GM21825 (cell line): Measurements from ENCODE around the gene SORCS2.

Experiments used
- ATAC-seq: cut with Tn5 transposase; IDR thresholded peaks from one replicate; pipeline ENCODE4 v1.9.1; 2021; ENCODE audit warnings: mild to moderate bottlenecking, moderate library complexity; ENCODE audit not compliant: unreplicated experiment

SORCS2 gene

DNA sequence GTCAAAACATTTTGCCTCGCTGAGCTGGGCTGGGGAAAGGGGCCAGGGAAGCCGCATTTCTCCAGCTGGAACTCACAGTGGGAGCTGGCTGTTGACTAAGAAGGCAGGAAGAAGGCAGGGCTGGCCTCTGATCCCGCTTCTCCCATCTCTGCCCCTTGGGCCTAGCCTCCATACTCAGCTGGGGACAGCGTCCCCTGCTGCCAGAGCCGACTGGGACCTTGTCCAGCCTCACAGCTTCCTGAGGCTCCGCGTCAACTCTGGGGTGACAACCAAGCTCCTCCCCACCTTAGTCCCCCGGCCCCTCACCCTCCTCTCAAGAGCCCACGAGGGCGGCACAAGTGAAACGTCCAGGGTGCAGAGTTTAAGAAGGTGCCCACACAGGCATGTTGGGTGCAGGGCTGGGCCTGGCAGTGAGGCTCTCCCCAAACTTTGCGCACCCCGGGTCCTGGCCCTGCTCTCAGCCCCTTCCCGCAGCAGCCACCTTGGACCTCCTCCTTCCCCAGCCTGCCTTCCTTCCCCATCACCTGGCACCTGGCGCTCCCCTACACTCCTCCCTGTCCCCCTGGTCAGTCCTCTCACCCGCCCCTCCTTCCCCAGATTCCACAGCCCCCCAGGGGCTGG, 141.6 kb downstream of the SORCS2 start:
- ATAC-seq, result no peak

DNA sequence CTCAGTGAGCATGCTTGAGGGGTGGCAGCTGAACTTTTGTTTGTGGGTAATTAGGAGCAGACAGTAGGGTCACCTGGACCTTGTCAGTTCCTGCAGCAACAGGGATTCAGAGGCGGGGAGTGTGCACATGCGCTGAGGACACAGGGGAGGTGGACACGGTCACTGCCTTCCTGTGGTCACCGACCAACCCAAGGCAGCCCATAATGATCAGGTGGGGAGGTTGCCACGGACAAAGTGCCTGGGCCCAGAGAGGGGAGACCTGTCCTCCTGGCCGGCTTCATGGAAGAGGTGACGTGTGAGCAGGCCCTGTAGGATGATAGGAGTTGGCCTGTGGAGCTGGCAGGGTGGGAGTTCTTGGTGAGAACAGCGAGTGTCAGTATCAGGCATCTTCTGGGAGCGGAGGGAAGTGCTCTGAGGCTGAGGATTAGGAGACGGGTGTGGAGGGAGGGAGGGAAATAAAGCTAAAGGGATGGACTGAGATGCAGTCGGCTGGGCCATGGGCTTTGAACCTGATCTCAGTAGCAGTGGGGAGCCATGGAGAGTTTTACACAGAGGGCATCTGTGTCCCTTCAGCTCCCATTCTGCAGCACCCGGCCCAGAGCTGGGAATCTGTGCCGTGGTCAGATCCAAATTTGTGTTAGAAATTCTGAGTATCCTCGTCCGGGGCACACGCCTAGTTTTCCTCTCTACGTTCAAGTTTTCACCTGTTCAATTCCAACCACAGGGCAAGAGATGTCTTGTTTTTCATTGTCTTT, 142.4 kb downstream of the SORCS2 start:
- no peak for ATAC-seq

DNA sequence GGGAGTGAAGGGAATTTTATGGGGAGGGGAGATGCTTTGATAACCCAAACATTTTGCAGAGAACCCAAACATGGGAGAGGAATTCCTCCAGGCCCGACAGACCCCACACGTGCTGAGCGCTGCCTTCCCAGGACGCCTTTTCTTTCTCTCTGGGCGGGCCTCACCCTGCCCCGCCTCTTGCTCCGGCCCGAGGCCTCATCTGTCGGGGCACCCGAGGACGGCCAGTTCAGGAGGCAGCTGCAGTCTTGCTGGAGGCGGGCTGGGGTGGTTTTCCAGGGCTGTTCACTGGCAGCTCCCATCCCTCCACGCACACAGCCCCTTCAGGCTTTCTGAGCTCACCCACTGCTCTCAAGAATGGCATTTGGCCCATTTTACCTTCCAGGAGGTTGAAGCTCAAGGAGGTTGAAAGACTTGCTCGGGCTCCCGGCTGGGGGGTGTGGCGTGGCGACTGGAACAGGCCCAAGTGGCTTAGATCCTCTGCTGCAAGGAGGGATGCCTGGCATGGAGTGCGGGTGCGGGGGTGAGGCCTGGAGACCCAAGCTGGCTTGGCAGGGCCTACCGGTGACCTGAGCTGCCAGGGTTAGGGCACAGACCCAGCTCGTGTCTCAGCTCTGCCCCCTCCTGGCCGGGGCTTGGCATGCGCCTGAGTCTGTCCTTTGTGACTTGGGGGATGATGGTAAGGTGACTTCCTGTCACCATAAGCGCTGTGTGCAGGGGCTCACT, 143.2 kb downstream of the SORCS2 start:
- ATAC-seq, result no peak

GRCh38 chr4:7336067-7336569, 143.8 kb downstream of the SORCS2 start:
- ATAC-seq, result no peak

GRCh38 chr4:7336732-7337131, 144.4 kb downstream of the SORCS2 start:
- ATAC-seq, result no peak

DNA sequence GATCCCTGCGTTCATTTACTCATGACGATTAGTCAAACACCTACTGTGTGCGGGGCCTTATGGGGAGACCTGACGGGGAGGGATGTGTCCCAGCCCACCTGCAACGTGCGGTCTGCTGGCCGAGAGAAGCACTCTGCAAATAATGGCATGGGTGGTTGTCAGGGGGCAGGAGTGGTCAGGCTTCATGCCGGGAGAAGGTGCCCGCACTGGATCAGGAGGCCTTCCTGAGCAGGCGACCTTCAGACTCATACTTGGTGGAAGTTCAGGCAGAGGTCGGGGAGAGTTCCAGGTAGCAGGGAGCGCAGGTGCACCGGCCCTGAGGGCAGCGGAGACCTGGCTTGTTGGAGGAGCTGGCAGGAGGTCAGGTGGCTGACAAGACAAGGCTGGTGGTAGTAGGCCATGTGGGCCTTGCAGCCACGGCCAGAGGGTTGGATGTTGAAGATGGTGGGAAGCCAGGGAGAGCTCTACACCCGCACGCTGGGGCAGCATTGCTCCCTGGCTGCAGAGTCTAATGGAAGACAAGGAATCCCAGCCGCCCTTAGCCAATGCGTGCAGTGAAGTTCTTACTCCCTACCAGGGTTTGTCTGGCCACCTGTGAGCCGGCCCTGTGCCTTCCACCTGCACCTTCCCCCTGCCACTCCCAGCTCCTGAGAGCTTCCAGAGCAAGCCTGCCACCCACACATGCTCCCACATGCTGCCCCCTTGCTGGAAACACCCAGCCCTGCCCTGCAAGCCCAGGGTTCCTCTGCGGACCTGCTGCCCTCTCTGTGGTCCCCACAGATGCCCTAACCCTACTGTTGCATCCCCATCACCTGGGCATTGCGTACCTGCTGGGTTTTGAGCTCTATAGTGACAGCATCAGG, 145.1 kb downstream of the SORCS2 start:
- ATAC-seq, result no peak

DNA sequence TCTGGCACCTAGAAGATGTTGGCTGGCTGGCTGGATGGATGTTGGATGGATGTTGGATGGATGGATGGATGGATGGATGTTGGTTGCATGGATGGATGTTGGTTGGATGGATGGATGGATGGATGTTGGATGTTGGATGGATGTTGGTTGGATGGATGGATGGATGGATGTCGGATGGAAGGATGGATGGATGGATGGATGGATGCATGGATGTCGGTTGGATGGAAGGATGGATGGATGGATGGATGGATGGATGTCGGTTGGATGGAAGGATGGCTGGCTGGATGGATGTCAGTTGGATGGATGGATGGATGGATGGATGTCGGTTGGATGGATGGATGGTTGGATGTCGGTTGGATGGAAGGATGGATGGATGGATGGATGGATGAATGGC, 145.7 kb downstream of the SORCS2 start:
- no peak for ATAC-seq

DNA sequence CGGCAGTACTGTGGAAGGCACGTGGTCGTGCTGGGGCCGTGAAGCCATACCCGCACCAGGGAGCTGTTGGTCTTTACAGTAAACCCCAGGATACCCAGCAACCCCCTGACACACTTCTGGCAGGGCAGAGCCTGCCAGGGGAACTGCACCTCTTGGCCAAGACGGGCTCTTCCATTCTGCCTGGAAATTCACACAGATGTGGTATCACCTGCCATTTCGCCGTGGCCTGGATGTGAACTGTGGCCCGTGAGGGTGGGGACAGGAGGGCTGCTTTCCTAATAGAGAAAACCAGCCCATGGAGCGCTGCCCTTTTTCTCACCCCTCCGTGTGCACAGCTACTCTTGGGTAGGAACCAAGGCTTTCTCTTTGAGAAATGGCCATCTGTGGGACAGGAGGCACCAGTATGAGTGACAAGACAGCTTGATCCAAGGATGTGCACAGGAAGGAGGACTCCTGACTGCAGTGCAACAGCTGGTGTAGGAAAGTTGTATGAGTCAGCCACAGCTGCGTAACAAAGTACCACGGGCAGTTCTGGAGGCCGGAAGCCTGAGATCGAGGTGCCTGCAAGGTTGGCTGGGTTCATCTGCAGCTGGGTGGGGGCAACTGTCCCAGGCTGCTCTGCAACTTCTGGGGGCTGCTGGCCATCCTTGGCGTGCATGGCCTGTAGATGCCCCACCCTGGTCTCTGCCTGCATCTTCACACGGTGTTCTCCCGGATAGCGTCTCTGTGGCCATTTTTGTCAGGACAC, 146.7 kb downstream of the SORCS2 start:
- no peak for ATAC-seq

DNA sequence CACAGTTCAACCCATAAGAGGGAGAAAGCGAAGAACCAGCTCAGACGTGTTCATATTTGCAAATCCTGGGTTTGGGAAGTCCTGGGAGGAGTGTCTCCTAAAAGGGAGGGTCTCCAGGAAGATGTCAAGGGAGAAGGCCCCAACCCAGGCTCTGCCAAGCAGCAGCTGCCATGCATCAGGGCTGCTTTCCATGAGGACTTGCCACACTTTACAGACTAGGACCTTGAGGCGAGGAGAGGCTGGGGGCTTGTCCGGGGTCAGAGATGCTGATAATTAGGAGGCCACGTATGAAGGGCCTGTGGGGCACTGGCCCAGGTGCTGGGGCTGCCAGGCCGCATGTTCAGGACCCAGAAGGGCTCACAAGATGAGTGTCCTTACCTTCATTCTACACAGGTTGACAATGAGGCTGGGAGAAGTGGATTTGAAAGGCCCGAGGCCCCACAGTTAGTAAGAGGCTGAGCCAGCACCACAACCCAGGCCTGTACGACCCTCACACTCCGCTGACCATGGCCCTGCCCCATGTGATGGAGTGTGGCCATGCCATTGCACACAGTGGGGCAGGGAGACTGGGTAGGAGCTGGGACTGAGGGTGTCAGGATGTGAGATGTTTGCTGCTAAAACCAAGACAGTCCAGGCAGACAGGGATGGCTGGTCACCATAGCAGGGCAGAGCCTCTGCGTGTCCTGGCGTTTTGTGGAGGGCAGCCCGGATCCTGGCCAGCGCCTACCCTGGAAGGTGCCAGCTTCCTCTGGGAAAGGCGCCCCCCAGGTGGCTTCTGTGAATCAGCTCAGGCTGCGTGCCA, 147.6 kb downstream of the SORCS2 start:
- ATAC-seq, result no peak

DNA sequence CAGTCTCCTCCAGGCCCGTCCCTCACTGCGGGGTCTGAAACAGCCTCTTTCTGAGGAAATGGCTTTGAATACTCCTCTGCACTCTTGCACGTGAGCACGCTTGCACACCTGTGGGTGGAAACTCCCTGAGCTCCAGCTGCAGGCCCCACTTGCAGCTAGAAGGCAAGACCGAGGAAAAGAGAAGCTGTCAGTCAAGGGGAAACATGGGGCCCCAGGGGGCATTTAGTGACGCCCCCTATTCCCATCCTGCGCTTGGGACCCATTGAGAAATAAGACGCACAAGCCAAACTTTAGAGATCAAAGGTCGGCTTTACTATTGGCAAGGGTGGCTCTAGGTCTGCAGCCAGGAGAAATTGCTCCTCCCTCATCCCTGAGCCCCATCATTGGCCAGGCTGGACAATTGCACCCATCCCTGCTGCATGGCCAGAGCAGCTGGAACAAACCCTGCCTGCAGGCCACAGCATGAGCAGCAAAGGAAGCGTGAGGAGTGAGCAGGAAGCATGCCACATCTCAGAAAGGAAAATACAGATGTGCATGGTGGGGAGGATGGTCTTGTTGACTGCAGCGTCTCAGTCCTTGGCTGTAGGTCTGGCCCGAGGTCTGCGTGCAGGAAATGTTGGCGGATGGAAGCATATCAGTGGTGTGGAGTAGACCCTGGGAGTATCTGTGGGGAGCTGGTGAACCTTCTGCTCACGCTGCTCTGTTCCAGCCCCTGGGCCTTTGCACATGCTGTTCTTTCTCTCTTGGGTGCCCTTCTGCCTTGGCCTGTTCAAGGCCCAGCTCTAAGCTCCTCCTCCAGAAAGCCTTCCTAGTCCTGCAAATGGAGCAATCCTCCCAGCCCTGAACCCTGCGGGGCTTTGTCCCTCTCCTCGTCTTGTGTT, 148.5 kb downstream of the SORCS2 start:
- no peak for ATAC-seq

GRCh38 chr4:7341491-7342222, 149.3 kb downstream of the SORCS2 start:
- ATAC-seq, result no peak

GRCh38 chr4:7342223-7343080, 150.1 kb downstream of the SORCS2 start:
- ATAC-seq, result no peak

DNA sequence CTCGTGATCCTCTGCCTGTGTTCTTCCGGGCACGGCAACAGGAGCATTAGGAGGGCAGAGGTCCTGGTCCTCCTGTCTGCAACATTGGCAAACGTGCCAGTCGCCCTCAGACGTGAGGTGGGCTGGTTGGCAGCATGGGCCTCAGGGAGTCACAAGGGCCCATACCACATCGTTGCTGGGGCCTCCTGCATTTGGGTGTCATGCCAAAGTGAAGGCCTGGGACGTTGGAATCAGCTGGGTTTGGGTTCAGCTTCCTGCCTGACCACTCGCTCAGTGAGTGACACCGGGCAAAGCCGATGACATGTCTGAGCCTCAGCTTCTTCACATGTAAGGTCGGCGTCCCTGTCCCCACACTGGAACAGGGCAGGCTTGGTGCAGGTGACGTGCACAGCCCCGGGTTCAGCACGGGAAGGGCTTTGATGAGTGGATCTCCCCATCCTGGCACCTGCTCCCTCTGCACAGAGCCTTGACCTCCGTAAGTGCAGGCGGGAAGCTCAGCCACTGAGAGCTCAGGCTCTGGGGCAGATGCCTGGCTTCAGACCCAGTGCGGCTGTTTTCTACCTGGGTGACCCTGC, 150.8 kb downstream of the SORCS2 start:
- ATAC-seq, result no peak

GRCh38 chr4:7343950-7344349, 151.6 kb downstream of the SORCS2 start:
- ATAC-seq, result no peak

DNA sequence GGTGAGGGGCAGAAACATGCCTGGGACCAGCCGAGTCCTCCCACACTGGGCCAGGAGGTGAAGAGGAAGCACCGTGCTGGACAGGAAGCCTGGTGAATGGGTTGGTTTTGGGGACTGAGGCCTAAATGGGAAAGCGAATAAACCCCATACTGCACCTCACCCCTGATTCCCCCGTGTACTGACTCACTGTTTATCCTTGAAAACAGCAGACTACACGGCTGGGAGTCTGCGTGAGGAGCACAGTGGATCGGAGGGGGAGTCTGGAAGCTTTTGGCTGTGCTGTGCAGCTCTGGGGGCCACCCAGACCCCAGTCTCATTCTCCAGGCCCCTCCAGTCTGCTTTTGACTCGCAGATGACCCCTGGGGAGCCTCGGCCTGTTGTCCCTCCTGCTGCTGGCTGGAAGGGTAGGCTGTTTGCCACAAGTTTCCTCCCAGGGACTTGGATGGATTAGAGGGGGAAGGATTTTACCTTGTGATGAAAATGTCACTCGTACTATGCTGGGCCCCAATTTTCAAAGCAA, 152.4 kb downstream of the SORCS2 start:
- no peak for ATAC-seq

GRCh38 chr4:7347981-7348380, 155.6 kb downstream of the SORCS2 start:
- no peak for ATAC-seq
